Fibroblast of lung (primary cell): Measurements from ENCODE around the gene FCER2. TPM values are rescaled to one million over a fixed set of nuclear protein-coding genes. Genes with fewer than 3 reads are reported as not detected.

Experiments used
- DNase-seq, 2 donors: peaks; one replicate each; pipeline versions ENCODE4 v3.0.0 to v3.0.0-alpha.2; 2010; ENCODE audit warnings: low read depth in 2 of 2
- H2AFZ ChIP-seq: 2 replicates; pipeline ENCODE4 v1.5.1; 2012; ENCODE audit warnings: low read length, control low read depth, inconsistent platforms
- H3K27ac ChIP-seq: 2 replicates; pipeline ENCODE4 v1.5.1; 2011; ENCODE audit warnings: low read length, control low read depth; ENCODE audit not compliant: insufficient read depth
- H3K27me3 ChIP-seq: 2 replicates; pipeline ENCODE4 v1.5.1; 2011; ENCODE audit warnings: mild to moderate bottlenecking, low read length; ENCODE audit not compliant: control insufficient read depth, insufficient read depth
- H3K36me3 ChIP-seq: 2 replicates; pipeline ENCODE4 v1.5.1; 2011; ENCODE audit warnings: low read length; ENCODE audit not compliant: control insufficient read depth, insufficient read depth
- H3K4me1 ChIP-seq: 2 replicates; pipeline ENCODE4 v1.5.1; 2011; ENCODE audit warnings: low read length; ENCODE audit not compliant: control insufficient read depth, insufficient read depth; ENCODE audit errors: extremely low read depth
- H3K4me2 ChIP-seq: 2 replicates; pipeline ENCODE4 v1.5.1; 2011; ENCODE audit warnings: low read length, control low read depth; ENCODE audit not compliant: insufficient read depth; ENCODE audit errors: extremely low read depth
- H3K4me3 ChIP-seq, 4 experiments: fragments of 200-600 bp in 1 of 4; sonication (generic) in 1 of 4; replicated peaks in 1 of 4; 2 replicates each; pipeline ENCODE4 v1.5.1; 2011 to 2016; ENCODE audit warnings: low read length in 4 of 4, low read depth in 3 of 4, mild to moderate bottlenecking in 3 of 4, control low read depth in 2 of 4, inconsistent platforms in 1 of 4, mixed read lengths in 1 of 4; ENCODE audit not compliant: insufficient read depth in 1 of 4; ENCODE audit errors: control extremely low read depth in 1 of 4
- H3K79me2 ChIP-seq: 2 replicates; pipeline ENCODE4 v1.5.1; 2012; ENCODE audit warnings: mild to moderate bottlenecking, low read length, inconsistent platforms; ENCODE audit not compliant: control insufficient read depth, insufficient read depth
- H3K9ac ChIP-seq: 2 replicates; pipeline ENCODE4 v1.5.1; 2011; ENCODE audit warnings: mild to moderate bottlenecking, low read length, control low read depth; ENCODE audit not compliant: insufficient read depth
- H3K9me3 ChIP-seq: 2 replicates; pipeline ENCODE4 v1.5.1; 2012; ENCODE audit warnings: low read depth, low read length; ENCODE audit not compliant: control insufficient read depth, insufficient read depth
- H4K20me1 ChIP-seq: 2 replicates; pipeline ENCODE4 v1.5.1; 2011; ENCODE audit warnings: low read length; ENCODE audit not compliant: control insufficient read depth, insufficient read depth; ENCODE audit errors: extremely low read depth
- EZH2 ChIP-seq: IDR thresholded peaks from 2 replicates; pipeline ENCODE4 v1.5.1; 2012; ENCODE audit warnings: low read length, control low read depth, mild to moderate bottlenecking; ENCODE audit errors: missing control alignments
- polyA plus RNA-seq, 2 donors: library from polyadenylated mRNA; depleted of rRNA in 1 of 2; stranded (reverse) in 1 of 2; unstranded in 1 of 2; fragments of >200 nt; gene quantifications; 2 replicates each; pipeline ENCODE4 v1.2.1, GENCODE V29; 2011 to 2012; ENCODE audit warnings: missing spikeins in 1 of 2
- total RNA-seq: library from RNA; depleted of rRNA; stranded (reverse); fragments of >200 nt; gene quantifications from 2 replicates; pipeline ENCODE4 v1.2.1, GENCODE V29; 2014
- TF ChIP-seq, protein P1 (sequence below), 2 donors: IDR thresholded peaks in 1 of 2; conservative IDR thresholded peaks in 1 of 2; 1 replicate in 1 of 2; 2 replicates in 1 of 2; pipeline ENCODE4 v1.5.1; 2011 to 2012; ENCODE audit warnings: low read length in 2 of 2, control low read depth in 1 of 2, inconsistent platforms in 1 of 2, low read depth in 1 of 2, mild to moderate bottlenecking in 1 of 2

The FCER2 gene
- total and polyA plus RNA-seq, 2 donors (not counting 1 experiment from before 2014, with no cell fraction given) = not detected

DNA sequence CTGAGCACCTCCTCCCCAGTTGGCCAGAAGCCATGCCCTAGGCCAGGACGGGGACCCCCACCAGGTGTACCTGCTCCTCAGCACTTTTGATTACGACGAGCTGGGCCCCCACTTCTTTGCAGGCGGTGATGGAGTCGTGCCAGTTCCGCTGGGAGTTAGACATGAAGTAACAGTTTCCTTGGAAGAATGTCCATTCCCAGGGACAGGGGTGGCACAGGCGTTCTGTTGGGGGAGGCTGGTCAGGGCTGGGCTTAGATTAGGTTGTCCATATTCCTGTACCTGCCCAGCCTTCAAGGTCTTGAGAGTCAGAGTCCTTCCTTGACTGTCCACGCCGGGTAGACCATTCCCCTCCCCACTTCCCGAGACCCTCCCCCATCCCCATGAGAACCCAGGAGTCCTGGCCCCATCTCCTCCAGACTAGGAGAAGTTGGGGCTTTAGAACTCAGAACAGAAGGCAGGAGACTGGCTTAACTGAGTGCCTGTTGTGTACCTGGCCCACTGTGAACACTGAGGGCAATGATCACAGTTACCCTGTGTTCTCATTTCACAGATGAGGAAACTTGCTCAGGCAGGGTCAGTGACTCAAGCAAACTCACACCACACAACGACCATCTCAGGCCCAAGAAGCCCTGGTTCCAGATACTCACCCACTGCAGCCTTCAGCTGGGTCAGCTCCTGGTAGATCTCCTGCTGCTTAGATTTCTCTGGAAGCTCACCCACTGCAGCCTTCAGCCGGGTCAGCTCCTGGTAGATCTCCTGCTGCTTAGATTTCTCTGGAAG lies 43.1 kb upstream of the FCER2 start:
- no peaks in the 10 kb centered on the region for H3K79me2 ChIP-seq
- no peaks in the 10 kb centered on the region for H3K4me1 ChIP-seq
- H3K27ac ChIP-seq = no peak overlapping the region
- no peaks in the 10 kb centered on the region for H3K36me3 ChIP-seq
- no peak for TF ChIP-seq EZH2
- TF ChIP-seq, protein P1, sequence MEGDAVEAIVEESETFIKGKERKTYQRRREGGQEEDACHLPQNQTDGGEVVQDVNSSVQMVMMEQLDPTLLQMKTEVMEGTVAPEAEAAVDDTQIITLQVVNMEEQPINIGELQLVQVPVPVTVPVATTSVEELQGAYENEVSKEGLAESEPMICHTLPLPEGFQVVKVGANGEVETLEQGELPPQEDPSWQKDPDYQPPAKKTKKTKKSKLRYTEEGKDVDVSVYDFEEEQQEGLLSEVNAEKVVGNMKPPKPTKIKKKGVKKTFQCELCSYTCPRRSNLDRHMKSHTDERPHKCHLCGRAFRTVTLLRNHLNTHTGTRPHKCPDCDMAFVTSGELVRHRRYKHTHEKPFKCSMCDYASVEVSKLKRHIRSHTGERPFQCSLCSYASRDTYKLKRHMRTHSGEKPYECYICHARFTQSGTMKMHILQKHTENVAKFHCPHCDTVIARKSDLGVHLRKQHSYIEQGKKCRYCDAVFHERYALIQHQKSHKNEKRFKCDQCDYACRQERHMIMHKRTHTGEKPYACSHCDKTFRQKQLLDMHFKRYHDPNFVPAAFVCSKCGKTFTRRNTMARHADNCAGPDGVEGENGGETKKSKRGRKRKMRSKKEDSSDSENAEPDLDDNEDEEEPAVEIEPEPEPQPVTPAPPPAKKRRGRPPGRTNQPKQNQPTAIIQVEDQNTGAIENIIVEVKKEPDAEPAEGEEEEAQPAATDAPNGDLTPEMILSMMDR (conservative IDR thresholded peaks at IDR 0.05 in 1 of 2, IDR thresholded peaks at IDR 0.05 in 1 of 2; ENCODE audit: low read depth in 1 of 2, low read length in 2 of 2) = no peak
- no peak overlapping the region for H2AFZ ChIP-seq
- H3K4me3 ChIP-seq = no peak overlapping the region
- DNase-seq = no peak
- no peaks in the 10 kb centered on the region for H3K27me3 ChIP-seq
- no peaks in the 10 kb centered on the region for H4K20me1 ChIP-seq
- no peaks in the 10 kb centered on the region for H3K9me3 ChIP-seq
- H3K4me2 ChIP-seq = no peak overlapping the region
- H3K9ac ChIP-seq = no peak overlapping the region

DNA sequence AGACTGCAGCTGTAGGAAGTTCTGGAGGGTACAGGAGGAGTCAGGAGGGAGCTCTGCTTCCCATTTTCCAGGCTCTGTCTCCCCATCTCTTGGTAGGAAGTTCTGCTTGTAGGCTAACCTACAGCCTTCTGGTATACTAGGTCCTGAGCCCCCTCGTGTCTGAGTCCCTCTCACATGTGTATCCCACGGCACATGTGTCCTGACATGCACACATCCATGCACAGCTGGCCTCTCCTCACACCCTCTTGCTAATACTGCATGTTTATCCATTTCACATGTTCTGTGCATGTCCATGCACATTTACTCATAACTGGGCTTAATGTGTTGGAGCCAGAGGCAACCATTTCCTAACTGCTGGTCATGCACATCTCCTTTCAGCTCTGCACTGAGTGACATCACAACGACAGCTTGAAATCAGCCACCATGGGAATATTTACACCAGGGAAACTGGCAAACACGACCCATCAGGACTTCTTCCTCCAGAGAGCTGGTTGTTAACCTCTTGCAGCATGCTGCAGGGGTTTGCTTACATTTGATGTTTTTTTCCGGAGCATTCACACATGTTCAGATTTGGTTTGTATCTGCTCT lies 42.4 kb upstream of the FCER2 start:
- Histone ChIP-seq H3K36me3 (no peaks in the 10 kb centered on the region), H3K4me2 (no peak overlapping the region), H2AFZ (no peak overlapping the region), H3K9me3 (no peaks in the 10 kb centered on the region), H3K9ac (no peak overlapping the region), H3K27me3 (no peaks in the 10 kb centered on the region), H3K4me1 (no peaks in the 10 kb centered on the region), H3K79me2 (no peaks in the 10 kb centered on the region), H4K20me1 (no peaks in the 10 kb centered on the region), H3K4me3 (no peak overlapping the region), H3K27ac (no peak overlapping the region)
- no peak for DNase-seq
- no peak for TF ChIP-seq EZH2
- TF ChIP-seq, protein P1 (conservative IDR thresholded peaks at IDR 0.05 in 1 of 2, IDR thresholded peaks at IDR 0.05 in 1 of 2; ENCODE audit: low read depth in 1 of 2, low read length in 2 of 2) = no peak

DNA sequence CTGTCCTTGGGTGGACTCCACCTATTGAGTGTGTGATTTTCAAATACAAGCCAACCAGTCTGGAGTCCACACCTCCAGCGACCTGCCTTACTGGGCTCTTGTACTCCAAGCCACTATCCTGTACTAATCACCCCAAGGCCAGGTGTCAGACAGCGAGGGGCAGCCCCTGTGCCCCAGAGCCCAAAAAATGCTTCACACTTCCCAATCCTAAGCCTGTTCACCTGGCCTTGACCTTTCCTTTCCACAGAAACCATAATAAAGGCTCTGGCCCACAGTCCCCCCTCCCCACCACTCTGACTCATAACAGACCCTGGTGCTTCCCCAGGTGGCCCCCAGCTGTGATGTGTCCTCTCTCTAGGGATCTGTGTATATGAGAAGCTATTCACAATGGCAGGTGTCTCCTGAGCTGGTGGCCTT lies 41.5 kb upstream of the FCER2 start:
- H4K20me1 ChIP-seq = no peaks in the 10 kb centered on the region
- H3K9me3 ChIP-seq = no peaks in the 10 kb centered on the region
- no peaks in the 10 kb centered on the region for H3K36me3 ChIP-seq
- no peaks in the 10 kb centered on the region for H3K27me3 ChIP-seq
- H2AFZ ChIP-seq = no peak overlapping the region
- TF ChIP-seq, protein P1 (conservative IDR thresholded peaks at IDR 0.05 in 1 of 2, IDR thresholded peaks at IDR 0.05 in 1 of 2; ENCODE audit: low read depth in 1 of 2, low read length in 2 of 2) = no peak
- TF ChIP-seq EZH2 = no peak
- no peak overlapping the region for H3K4me2 ChIP-seq
- H3K4me3 ChIP-seq = no peak overlapping the region
- no peaks in the 10 kb centered on the region for H3K4me1 ChIP-seq
- no peak overlapping the region for H3K9ac ChIP-seq
- DNase-seq = no peak
- H3K27ac ChIP-seq = no peak overlapping the region
- no peaks in the 10 kb centered on the region for H3K79me2 ChIP-seq
